Measurements from ENCODE around the gene TANGO6.
"Not testable (repeated sequence)": the region's sequence is repeated elsewhere in the genome, so short reads cannot be mapped to it uniquely, and the experiment has no call there.

TANGO6 gene

DNA sequence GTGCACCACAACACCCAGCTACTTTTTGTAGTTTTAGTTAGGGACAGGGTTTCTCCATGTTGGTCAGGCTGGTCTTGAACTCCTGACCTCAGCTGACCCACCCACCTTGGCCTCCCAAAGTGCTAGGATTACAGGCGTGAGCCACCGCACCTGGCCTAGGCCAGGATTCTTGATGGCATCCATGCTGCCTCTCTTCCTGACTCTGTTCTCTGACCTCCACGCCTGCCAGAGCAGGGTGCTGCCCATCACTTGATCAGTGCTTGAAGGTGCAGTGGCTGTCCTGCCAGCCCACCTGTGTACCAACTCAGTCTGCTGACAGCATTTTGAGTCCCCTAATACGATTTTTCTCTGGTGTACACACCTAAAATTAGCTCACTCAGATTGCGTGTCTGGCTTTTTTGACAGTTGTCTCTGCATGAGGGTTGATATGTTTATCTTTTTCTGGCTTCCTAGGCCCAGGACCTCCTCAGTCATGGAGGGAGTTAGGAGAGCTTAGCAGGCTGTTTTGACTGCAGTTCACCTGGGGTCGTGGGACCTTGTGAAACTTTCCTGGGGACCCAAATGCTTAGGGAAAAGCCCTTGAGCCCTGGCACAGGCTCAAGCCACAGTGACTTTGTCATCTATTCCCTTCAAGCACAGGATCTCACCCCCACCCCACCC is 268.0 kb downstream of the TANGO6 start:
- in situ Hi-C loops (cut with MboI; ENCODE audit: low sequenced_read_pairs), result loop anchor here (25.0 kb wide), 3 partner anchors 199 to 574 kb away; partner anchors contain the start of gene ZFP90

DNA sequence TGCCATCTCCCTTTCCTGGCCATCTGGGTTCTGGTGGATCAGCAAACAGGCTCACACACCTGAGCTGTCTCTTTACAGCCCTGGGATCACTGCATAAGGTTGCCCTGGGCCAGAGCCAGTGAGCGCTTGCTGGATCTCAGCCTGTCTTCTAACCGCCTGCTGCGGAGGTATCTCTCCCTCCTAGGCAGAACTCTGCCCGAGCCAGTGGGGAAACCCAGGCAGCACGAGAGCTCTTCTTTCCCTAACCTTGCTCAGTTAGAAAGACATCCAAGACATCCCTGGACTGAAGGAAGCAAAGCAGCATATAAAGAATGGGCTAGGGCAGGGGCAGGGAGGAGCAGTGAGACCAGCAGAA is 268.5 kb downstream of the TANGO6 start:
- in situ Hi-C loops (cut with MboI; ENCODE audit: low sequenced_read_pairs), result loop anchor here (25.0 kb wide), 3 partner anchors 200 to 575 kb away; partner anchors contain the start of gene ZFP90

DNA sequence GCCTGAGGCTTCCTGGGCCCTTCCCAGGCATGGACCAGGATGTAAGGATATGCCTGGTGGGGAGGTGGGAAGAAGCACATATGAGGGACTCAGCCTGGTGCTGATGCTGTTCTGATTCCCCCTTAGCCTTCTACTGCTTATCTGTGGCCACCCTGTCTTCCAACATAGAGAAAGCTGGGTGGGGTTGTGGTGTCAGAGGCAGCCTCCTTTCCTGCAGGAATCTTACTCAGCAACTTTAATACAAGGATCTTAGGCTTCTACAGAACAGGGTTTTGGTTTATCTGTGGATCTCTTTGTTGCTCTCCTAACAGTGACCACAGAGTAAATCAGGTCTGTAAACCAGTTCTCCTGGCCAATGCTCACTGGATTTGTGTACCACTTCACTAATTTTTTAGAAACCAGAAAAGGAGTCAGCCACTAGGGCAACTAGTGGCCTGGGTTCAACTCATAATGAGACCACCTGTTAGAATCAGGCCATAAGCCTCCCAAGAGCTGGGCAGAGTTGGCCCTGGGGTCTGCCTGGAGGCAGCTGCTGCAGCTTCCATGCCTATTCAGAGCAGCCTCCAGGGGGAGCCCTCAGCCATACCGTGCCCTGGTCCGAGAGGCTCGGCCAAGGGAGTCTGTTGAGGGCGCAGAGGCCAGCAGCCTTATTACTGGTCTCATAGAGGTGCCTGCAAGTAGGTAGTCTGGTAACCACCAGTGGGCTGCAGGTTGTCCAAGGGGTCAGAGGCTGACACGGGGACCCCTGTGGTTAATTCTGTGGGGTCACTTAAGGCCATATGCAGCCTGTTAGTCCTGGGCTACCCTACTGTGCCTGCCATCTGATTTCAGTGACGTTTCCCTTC is 269.2 kb downstream of the TANGO6 start:
- in situ Hi-C loops (cut with MboI; ENCODE audit: low sequenced_read_pairs), result loop anchor here (25.0 kb wide), 3 partner anchors 200 to 575 kb away; partner anchors contain the start of gene ZFP90

DNA sequence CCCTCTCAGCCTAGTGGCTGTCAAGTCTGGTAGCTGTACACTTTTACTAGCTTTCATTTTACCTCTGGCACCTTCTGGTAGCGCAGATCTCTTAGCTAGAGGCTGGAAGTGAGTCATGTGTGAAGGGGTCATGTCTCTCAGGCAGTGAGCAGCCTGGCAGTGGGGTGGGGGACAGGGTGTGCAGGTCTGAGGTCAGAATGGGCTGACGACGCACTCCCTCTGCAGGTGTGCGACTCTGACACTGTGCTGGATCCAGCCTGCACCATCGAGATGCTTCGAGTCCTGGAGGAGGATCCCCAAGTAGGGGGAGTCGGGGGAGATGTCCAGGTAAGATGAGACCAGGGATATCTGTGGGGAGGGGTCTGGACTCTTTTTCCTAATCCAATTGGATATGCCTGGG is 269.9 kb downstream of the TANGO6 start:
- in situ Hi-C loops (cut with MboI; ENCODE audit: low sequenced_read_pairs), result loop anchor here (25.0 kb wide), 3 partner anchors 201 to 576 kb away; partner anchors contain the start of gene ZFP90

DNA sequence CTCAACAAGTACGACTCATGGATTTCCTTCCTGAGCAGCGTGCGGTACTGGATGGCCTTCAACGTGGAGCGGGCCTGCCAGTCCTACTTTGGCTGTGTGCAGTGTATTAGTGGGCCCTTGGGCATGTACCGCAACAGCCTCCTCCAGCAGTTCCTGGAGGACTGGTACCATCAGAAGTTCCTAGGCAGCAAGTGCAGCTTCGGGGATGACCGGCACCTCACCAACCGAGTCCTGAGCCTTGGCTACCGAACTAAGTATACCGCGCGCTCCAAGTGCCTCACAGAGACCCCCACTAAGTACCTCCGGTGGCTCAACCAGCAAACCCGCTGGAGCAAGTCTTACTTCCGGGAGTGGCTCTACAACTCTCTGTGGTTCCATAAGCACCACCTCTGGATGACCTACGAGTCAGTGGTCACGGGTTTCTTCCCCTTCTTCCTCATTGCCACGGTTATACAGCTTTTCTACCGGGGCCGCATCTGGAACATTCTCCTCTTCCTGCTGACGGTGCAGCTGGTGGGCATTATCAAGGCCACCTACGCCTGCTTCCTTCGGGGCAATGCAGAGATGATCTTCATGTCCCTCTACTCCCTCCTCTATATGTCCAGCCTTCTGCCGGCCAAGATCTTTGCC is 271.1 kb downstream of the TANGO6 start:
- in situ Hi-C loops (cut with MboI; ENCODE audit: low sequenced_read_pairs), result loop anchor here (25.0 kb wide), 3 partner anchors 202 to 577 kb away; partner anchors contain the start of gene ZFP90

DNA sequence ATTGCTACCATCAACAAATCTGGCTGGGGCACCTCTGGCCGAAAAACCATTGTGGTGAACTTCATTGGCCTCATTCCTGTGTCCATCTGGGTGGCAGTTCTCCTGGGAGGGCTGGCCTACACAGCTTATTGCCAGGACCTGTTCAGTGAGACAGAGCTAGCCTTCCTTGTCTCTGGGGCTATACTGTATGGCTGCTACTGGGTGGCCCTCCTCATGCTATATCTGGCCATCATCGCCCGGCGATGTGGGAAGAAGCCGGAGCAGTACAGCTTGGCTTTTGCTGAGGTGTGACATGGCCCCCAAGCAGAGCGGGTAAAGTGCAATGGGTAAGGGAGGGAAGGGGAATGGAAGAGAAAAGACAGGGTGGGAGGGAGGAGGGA is 271.6 kb downstream of the TANGO6 start:
- in situ Hi-C loops (cut with MboI; ENCODE audit: low sequenced_read_pairs), result loop anchor here (25.0 kb wide), 3 partner anchors 203 to 578 kb away; partner anchors contain the start of gene ZFP90

DNA sequence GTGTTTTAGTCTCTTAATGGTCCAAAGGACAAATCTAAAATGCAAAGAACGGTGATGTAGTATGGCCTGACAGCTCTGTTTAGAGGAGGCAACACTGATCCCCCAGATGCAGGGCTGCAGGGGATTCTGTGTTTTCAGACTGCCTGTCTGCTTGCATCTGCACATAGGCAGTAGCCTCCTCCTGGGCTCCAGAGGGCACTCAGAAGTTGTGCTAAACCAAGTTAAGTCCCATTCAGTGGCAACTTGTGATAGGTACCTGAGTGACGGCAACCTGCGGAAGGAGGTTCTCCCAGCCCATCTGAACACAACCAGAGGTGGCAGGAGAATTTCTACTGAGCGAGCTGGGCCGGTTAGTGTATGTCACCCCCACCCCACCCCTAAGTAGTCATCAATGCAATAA is 272.0 kb downstream of the TANGO6 start:
- in situ Hi-C loops (cut with MboI; ENCODE audit: low sequenced_read_pairs), result loop anchor here (25.0 kb wide), 3 partner anchors 203 to 578 kb away; partner anchors contain the start of gene ZFP90

DNA sequence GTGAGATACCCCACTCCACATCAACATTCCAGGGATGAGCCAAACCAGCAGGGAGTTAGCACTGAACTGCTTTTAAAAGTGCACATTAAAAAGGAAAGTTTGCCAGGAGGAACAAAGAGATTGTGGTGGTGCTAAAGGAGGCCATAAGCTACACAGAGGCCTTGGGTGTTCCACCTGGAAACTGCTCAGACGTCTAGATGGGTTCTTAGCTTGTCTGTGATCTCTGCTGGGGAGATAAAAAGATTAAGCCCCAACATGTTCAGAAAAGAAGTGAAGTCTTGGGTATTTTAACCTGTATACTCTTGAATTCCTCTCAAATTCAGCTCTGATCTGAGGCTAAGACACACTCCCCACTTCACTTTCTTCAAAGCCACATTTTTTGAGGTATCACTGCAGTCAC is 272.5 kb downstream of the TANGO6 start:
- in situ Hi-C loops (cut with MboI; ENCODE audit: low sequenced_read_pairs), result loop anchor here (25.0 kb wide), 3 partner anchors 204 to 579 kb away; partner anchors contain the start of gene ZFP90

DNA sequence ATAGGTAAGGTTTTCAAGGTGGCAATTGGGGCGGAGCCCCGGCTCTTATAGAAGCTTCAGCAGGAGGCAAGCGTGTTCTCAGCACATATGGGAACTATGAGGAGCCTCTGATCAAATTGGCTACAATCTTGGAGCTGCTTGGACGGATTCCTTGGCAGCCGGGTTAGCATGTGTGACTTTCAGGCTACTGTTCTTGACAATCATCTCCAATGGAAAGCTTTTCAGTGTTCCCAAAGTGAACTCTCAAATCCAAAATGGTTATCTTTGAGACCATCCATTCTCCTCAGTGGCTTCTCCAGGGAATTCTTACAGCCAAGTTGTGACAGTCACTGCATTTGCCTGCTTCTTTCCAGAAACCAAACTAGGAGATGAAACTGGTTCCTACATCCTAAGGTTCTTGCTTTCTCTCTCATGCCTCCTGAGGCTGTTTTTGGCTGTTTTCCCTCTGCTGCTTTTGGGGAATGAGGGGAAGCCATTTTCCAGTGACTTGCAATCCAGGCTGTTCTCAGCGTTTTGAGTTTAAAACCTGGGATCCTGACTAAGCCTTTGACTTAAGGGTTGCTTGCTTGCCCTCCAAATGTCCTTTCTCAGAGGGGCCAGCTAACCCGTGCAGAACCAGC is 273.0 kb downstream of the TANGO6 start:
- in situ Hi-C loops (cut with MboI; ENCODE audit: low sequenced_read_pairs), result loop anchor here (25.0 kb wide), 3 partner anchors 204 to 579 kb away; partner anchors contain the start of gene ZFP90

DNA sequence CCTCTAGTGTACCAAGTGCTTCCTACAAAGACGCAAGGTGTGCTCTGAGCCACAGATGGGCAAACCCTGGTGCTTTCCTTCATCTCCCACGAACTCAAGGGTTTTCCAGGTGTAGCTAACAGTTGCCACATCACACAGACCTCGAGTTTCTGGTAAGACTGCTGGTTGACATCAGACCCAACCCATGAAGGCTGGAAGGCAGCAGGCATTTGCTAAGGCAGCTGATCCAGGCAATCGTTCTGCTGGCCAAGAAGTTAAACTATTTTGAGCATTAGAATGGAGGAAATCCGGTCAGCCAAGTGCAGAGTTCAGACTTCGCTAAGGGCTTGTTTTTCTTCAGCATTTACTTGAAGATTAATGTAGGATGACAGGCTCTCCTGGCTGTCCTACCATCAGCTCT is 273.6 kb downstream of the TANGO6 start:
- in situ Hi-C loops (cut with MboI; ENCODE audit: low sequenced_read_pairs), result loop anchor here (25.0 kb wide), 3 partner anchors 205 to 580 kb away; partner anchors contain the start of gene ZFP90

DNA sequence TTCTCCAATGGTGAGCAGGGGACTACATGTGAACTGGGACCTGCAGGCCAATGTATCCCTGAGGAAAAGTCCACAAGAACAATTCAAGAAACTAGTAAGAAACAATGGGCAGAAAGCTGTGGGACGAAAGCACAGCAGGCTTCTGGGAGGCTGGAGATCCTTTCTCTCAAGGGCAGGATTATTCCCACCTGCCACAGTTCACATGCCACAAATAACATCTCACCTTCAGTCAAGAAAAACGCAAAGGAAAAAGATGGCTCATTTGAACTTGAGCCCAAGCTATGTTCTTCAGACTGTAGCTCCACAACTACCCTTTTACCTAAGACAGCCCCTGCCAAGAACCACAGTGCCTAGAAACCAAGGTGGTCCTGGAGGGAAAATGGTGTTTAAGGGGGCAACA is 275.1 kb downstream of the TANGO6 start:
- in situ Hi-C loops (cut with MboI; ENCODE audit: low sequenced_read_pairs), result loop anchor here (25.0 kb wide), 3 partner anchors 206 to 581 kb away; partner anchors contain the start of gene ZFP90

DNA sequence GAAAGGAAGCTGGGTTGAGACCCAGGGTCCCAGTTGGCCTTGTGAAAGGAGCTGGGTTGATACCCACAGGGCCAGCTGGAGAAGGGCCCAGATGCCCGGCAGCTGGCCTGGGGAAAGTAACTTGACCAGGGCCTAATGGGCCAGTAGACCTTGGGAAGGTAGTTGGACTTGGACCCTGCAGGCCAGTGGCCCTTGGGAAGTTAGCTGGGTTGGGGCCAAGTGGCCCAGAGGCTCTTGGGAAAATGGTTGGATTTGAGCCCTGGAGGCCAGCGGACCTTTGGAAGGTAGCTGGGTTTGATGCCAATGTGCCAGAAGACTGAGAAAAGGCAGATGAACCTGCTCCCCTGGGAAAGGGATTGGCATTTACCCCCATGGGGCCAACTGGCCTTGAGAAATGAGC is 275.7 kb downstream of the TANGO6 start:
- in situ Hi-C loops (cut with MboI; ENCODE audit: low sequenced_read_pairs), result loop anchor here (25.0 kb wide), 3 partner anchors 207 to 582 kb away; partner anchors contain the start of gene ZFP90

DNA sequence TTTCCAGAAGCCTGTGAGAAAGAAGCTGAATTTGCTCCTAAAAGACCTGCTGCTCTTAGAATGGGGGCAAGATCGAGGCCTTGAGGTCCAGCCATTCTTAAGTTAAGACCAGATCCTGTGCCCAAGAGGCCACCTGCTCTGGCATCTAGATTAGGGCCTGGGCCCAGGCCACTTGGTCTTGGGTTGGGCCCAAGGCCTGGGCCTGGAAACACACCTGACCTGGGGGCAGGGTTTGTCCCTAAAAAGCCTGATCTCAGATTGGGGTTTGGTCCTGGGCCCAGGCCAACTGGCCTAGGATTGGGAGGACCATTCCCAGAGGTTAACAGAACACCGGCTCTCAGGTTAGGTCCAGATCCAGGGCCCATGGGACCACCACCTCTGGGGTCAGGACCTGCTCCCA is 276.2 kb downstream of the TANGO6 start:
- in situ Hi-C loops (cut with MboI; ENCODE audit: low sequenced_read_pairs), result loop anchor here (25.0 kb wide), 3 partner anchors 207 to 582 kb away; partner anchors contain the start of gene ZFP90

DNA sequence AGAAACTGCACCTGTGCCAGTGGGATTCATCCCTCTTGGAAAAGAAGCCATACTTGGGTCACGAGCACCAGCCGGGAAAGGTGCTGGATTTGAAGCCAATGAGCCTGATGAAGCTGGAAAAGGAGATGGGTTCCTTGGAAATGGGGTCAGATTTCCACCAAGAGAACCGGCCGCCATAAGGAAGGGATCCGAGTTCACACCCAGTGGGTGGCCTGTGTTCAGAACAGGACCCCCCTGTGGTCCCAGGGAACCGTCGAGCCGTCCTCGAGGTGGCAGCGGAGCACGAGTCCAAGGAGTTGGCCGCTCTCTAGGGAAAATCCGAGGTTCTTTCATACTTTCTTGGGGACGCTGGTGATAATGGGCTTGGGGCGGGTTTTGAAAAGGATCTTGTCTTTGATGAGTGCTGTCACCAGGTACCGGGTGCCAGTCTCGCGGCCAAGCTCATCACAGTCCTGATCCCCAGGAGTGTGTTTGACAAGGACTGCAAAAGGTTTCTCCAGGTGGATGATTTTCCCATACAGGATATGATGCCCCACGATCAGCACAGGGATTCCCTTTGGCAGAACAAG is 276.8 kb downstream of the TANGO6 start:
- in situ Hi-C loops (cut with MboI; ENCODE audit: low sequenced_read_pairs), result loop anchor here (25.0 kb wide), 3 partner anchors 208 to 583 kb away; partner anchors contain the start of gene ZFP90

DNA sequence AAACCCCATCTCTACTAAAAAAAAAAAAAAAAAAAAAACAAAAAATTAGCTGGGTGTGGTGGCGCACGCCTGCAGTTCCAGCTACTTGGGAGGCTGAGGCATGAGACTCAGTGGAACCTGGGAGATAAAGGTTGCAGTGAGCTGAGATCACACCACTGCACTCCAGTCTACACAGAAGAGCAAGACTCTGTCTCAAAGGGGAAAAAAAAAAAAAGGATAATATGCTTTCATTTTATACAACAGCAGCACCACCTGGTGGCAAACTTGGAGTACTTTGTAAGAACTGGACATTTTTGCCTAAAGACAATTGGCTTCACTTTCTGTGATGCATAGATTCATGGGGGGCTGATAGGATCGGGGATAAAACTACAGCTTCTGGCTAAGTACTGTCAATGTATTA is 280.6 kb downstream of the TANGO6 start:
- in situ Hi-C loops (cut with MboI; ENCODE audit: low sequenced_read_pairs), result loop anchor here (25.0 kb wide), 3 partner anchors 212 to 587 kb away; partner anchors contain the start of gene ZFP90

DNA sequence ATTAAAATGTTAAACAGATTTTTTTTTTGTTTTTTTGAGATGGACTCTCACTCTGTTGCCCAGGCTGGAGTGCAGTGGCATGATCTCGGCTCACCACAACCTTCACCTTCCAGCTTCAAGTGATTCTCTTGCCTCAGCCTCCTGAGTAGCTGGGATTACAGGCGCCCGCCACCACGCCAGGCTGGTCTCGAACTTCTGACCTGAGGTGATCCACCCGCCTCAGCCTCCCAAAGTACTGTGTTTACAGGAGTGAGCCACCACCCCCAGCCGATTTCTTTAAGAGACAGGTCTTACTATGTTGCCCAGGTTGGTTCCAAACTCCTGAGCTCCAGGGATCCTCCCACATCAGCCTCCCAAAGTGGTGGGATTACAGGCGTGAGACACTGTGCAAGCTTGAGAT is 281.1 kb downstream of the TANGO6 start:
- in situ Hi-C loops (cut with MboI; ENCODE audit: low sequenced_read_pairs), result loop anchor here (25.0 kb wide), 3 partner anchors 212 to 587 kb away; partner anchors contain the start of gene ZFP90

DNA sequence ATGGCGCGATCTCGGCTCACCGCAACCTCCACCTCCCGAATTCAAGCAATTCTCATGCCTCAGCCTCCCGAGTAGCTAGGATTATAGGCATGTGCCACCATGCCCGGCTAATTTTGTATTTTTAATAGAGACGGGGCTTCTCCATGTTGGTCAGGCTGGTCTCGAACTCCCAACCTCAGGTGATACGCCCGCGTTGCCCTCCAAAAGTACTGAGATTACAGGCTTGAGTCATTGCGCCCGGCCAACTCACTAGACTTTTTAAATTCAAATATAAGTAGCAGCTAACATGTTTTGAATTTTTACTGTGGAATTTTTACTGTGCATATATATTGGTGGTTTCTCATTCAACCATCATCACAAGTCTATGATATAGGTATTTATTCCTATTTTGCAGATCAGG is 281.6 kb downstream of the TANGO6 start:
- in situ Hi-C loops (cut with MboI; ENCODE audit: low sequenced_read_pairs), result loop anchor here (25.0 kb wide), 3 partner anchors 213 to 588 kb away; partner anchors contain the start of gene ZFP90

DNA sequence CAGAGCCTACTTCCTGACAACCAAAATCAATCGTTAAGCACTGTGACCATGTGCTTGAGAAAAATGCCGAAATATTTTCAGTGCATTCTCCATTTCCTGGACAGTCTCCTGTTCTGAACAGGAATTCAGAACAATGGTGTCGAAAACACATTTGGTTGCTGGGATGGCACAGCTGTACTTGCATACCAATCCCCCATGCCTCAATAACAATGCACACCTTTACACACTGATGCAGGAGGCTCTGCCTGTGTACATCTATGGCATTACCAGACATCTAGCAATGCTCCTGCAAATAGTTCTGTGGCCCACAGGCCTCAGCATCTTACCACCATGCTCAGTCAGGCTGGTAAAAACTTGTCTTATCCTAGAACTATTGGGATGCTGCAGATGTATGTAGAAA is 282.9 kb downstream of the TANGO6 start:
- in situ Hi-C loops (cut with MboI; ENCODE audit: low sequenced_read_pairs), result no loop called here

DNA sequence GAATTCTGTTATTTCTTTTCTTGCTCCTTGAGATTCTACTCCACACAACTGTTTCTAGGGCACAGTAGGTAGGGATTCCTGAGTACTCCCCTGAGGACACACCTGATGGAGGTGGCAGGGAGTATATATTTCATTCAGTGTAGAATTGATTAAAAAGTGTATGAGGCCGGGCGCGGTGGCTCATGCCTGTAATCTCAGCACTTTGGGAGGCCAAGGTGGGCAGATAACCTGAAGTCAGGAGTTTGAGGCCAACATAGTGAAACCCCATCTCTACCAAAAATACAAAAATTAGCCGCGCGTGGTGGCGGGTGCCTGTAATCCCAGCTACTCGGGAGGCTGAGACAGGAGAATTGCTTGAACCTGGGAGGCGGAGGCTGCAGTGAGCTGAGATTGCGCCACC is 283.5 kb downstream of the TANGO6 start:
- in situ Hi-C loops (cut with MboI; ENCODE audit: low sequenced_read_pairs), result not testable (repeated sequence)
